K562 (cell line): Measurements from ENCODE around the gene SMNDC1. TPM values are rescaled to one million over a fixed set of nuclear protein-coding genes. Genes with fewer than 3 reads are reported as not detected.

ENCODE experiments used
- ATAC-seq: fragments of 200-7000 bp; cut with Tn5 transposase; 3 replicates; pipeline ENCODE4 v1.9.1; 2020; ENCODE audit warnings: moderate library complexity
- BruUV-seq: library from RNA; stranded (reverse); fragments of 400-500 nt; replicated peaks from 2 replicates; lab custom pipeline; 2021; lab: Mats Ljungman, UMichigan
- CTCF ChIA-PET: fragments of 300-600 bp; formaldehyde crosslinking; extraction: SDS; loops from one replicate; lab custom pipeline; 2021; ENCODE audit warnings: low intra/inter-chr PET ratio; lab: Yijun Ruan, JAX
- POLR2A ChIA-PET: fragments of 300-600, 350-650 bp; sonication (Branson Sonifier 250); formaldehyde crosslinking; extraction: SDS; loops from one replicate; lab custom pipeline; 2021; ENCODE audit warnings: antibody characterized with exemption, inconsistent platforms; lab: Yijun Ruan, JAX
- DNase-seq, 4 experiments: peaks; one replicate each; pipeline versions ENCODE4 v3.0.0 to v3.0.0-alpha.2; 2011 to 2018; ENCODE audit warnings: low spot score in 3 of 4, mixed read lengths in 3 of 4; ENCODE audit errors: extremely low read depth in 1 of 4
- FAIRE-seq: peaks from 2 replicates; lab custom pipeline; 2011; peaks lifted over from hg19 to GRCh38; lab: Jason Lieb, UNC
- H2AFZ ChIP-seq: 2 replicates; pipeline ENCODE4 v1.6.0; 2011; ENCODE audit warnings: low read depth, low read length, control low read depth, inconsistent platforms
- H3K27ac ChIP-seq: fragments of 200-600 bp; 3 replicates; pipeline ENCODE4 v1.8.0; 2011; ENCODE audit warnings: low read depth, mild to moderate bottlenecking, control low read depth, inconsistent platforms, low read length, moderate library complexity, mixed read lengths; ENCODE audit errors: extremely low read depth
- H3K27me3 ChIP-seq, 2 experiments: fragments of 300-600 bp in 1 of 2; 2 replicates in 1 of 2; 3 replicates in 1 of 2; pipeline versions ENCODE4 v1.6.0 to v1.8.0; 2011; ENCODE audit warnings: inconsistent platforms in 2 of 2, low read length in 2 of 2, mild to moderate bottlenecking in 1 of 2, mixed read lengths in 1 of 2, moderate library complexity in 1 of 2; ENCODE audit not compliant: control insufficient read depth in 2 of 2, insufficient read depth in 2 of 2
- H3K36me3 ChIP-seq: fragments of 300-600 bp; 3 replicates; pipeline ENCODE4 v1.8.0; 2011; ENCODE audit warnings: mild to moderate bottlenecking, low read length, inconsistent platforms; ENCODE audit not compliant: control insufficient read depth, insufficient read depth
- H3K4me1 ChIP-seq, 2 experiments: fragments of 200-600 bp in 1 of 2; replicated peaks in 1 of 2; 2 replicates in 1 of 2; 3 replicates in 1 of 2; pipeline versions ENCODE4 v1.5.1 to v1.8.0; 2011; ENCODE audit warnings: inconsistent platforms in 2 of 2, low read length in 2 of 2, mild to moderate bottlenecking in 1 of 2, mixed read lengths in 1 of 2, moderate library complexity in 1 of 2; ENCODE audit not compliant: control insufficient read depth in 2 of 2, insufficient read depth in 2 of 2
- H3K4me2 ChIP-seq: 2 replicates; pipeline ENCODE4 v1.6.1; 2011; ENCODE audit warnings: low read length, control low read depth, inconsistent platforms, mixed read lengths; ENCODE audit not compliant: insufficient read depth
- H3K4me3 ChIP-seq: fragments of 200-600 bp; sonication (generic), shearing (Covaris generic); 2 replicates; pipeline ENCODE4 v1.5.1; 2016; ENCODE audit warnings: control low read depth, inconsistent platforms
- H3K79me2 ChIP-seq: fragments of 200-600 bp; 3 replicates; pipeline ENCODE4 v1.8.0; 2011; ENCODE audit warnings: low read length, inconsistent platforms; ENCODE audit not compliant: control insufficient read depth, insufficient read depth
- H3K9ac ChIP-seq, 2 experiments: 2 replicates each; pipeline versions ENCODE4 v1.6.0 to v1.6.1; 2011; ENCODE audit warnings: low read depth in 2 of 2, low read length in 2 of 2, control low read depth in 1 of 2, inconsistent platforms in 1 of 2, mild to moderate bottlenecking in 1 of 2, mixed read lengths in 1 of 2; ENCODE audit not compliant: insufficient read depth in 1 of 2
- H3K9me1 ChIP-seq: one replicate; pipeline ENCODE4 v1.6.0; 2011; ENCODE audit warnings: inconsistent platforms, mild to moderate bottlenecking, low read length, moderate library complexity; ENCODE audit not compliant: control insufficient read depth, insufficient read depth
- H3K9me3 ChIP-seq: replicated peaks from 2 replicates; pipeline ENCODE4 v1.5.1; 2011; ENCODE audit warnings: low read depth, low read length, inconsistent platforms; ENCODE audit not compliant: control insufficient read depth, insufficient read depth
- H4K20me1 ChIP-seq: replicated peaks from 2 replicates; pipeline ENCODE4 v1.6.1; 2011; ENCODE audit warnings: low read length, inconsistent platforms, mixed read lengths; ENCODE audit not compliant: control insufficient read depth, insufficient read depth
- ARNT ChIP-seq, 2 experiments: fragments of 450-650 bp; IDR thresholded peaks; 2 replicates each; pipeline ENCODE4 v1.6.1; 2016; ENCODE audit warnings: mild to moderate bottlenecking in 1 of 2
- CREB1 ChIP-seq, 2 experiments: sonication (generic) in 1 of 2; formaldehyde crosslinking in 1 of 2; IDR thresholded peaks; 2 replicates each; pipeline versions ENCODE4 v1.6.1 to v1.8.0; 2012 to 2022; ENCODE audit warnings: inconsistent platforms in 1 of 2, mild to moderate bottlenecking in 1 of 2, missing genetic modification reagents in 1 of 2, moderate library complexity in 1 of 2
- FOXK2 ChIP-seq, 2 experiments: fragments of 450-650 bp; IDR thresholded peaks in 1 of 2; conservative IDR thresholded peaks in 1 of 2; 2 replicates each; pipeline ENCODE4 v1.6.1; 2016; ENCODE audit warnings: low read depth in 2 of 2, mild to moderate bottlenecking in 1 of 2
- TEAD1 ChIP-seq, 2 experiments: fragments of 450-650 bp in 1 of 2; sonication (generic) in 1 of 2; formaldehyde crosslinking; IDR thresholded peaks; 2 replicates each; pipeline versions ENCODE4 v1.4.0 to v1.8.0; 2020 to 2022; ENCODE audit warnings: mild to moderate bottlenecking in 2 of 2, missing genetic modification reagents in 1 of 2
- WGBS: fragments of 100-300 bp; shearing (Covaris generic); methylation state at CpG from one replicate; pipeline ENCODE4 v1.1.6; 2016; ENCODE audit warnings: low coverage, mixed read lengths; ENCODE audit not compliant: insufficient coverage; ENCODE audit errors: missing lambda C conversion rate; 5-methylcytosine and 5-hydroxymethylcytosine counted together
- in situ Hi-C: fragments of 300-500 bp; cut with MboI; formaldehyde crosslinking; loops from 4 replicates; pipeline ENCODE4 v1.15.0; 2018; ENCODE audit warnings: inconsistent platforms, mixed read lengths
- intact Hi-C: fragments of 100-400 bp; cut with micrococcal nuclease; formaldehyde crosslinking; loops from 2 replicates; pipeline ENCODE4 v1.14.2; 2022
- polyA plus RNA-seq, 8 experiments: library from polyadenylated mRNA; depleted of rRNA in 4 of 8; stranded (reverse) in 5 of 8; unstranded in 3 of 8; fragments of >200 nt; fragmentation: Nextera tagmentation in 2 of 8; fragmentation: Illumina TruSeq in 1 of 8; extraction: Ambion mirVana in 2 of 8; extraction: Trizol in 1 of 8; gene quantifications; 2 replicates each; pipeline versions ENCODE4 v1.2.1 to v1.2.3, GENCODE V29; 2011 to 2014; ENCODE audit warnings: inconsistent platforms in 1 of 8, missing spikeins in 1 of 8
- total RNA-seq, 7 experiments: library from RNA; depleted of rRNA in 6 of 7; stranded (reverse); fragments of >200 nt in 6 of 7; fragmentation: Illumina TruSeq in 2 of 7; extraction: Trizol in 2 of 7; gene quantifications; 2 replicates each; pipeline versions ENCODE4 v1.2.1 to v1.2.3, GENCODE V29; 2011 to 2021; ENCODE audit warnings: low replicate concordance in 1 of 7
- TF ChIP-seq, protein P1 (sequence below): fragments of 250-450 bp; sonication (Bioruptor Pico); IDR thresholded peaks from 2 replicates; pipeline ENCODE4 v1.5.0; 2022; ENCODE audit warnings: mild to moderate bottlenecking
- TF ChIP-seq, protein P2 (sequence below), 2 experiments: fragments of 450-650 bp; IDR thresholded peaks; 2 replicates each; pipeline ENCODE4 v1.6.1; 2018; ENCODE audit warnings: mild to moderate bottlenecking in 2 of 2, low read depth in 1 of 2; ENCODE audit not compliant: partially characterized antibody in 2 of 2
- TF ChIP-seq, protein P3 (sequence below), 2 experiments: fragments of 450-650 bp; formaldehyde crosslinking in 1 of 2; IDR thresholded peaks; 2 replicates each; pipeline versions ENCODE4 v1.4.0 to v1.6.1; 2014 to 2020; ENCODE audit warnings: mild to moderate bottlenecking in 2 of 2, borderline replicate concordance in 1 of 2, low read depth in 1 of 2

Gene SMNDC1
- total and polyA plus RNA-seq, 9 of the 15 experiments (the other 6 are each of a cell fraction or from before 2014, with no cell fraction given), result 6.8 to 35.8 (median 12.3) TPM

DNA sequence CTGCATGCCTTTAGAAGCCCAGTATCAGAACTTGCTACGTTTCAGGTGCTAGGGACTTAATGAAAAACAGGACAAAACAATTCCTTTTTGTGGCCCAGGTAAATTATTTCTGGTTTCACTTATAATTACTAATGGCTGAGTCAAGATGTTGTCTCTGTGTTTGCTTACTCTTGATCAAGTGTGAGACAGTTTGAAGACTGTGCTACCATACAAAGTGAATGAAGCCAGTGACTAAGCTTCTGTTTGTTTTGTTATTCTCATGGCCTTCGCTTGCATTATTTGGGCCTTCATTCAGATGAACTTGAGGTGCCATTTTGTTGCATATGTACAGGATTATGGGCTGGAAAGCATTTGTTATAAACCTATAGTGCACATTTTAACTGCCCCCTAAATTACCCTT lies 17.9 kb downstream of the SMNDC1 start:
- no peaks in the 10 kb centered on the region for H3K79me2 ChIP-seq
- no peak overlapping the region for H3K4me2 ChIP-seq
- no peaks in the 10 kb centered on the region for H3K9me1 ChIP-seq
- DNase-seq, result no peak
- no peak for ATAC-seq
- peaks cover 70% of the 10 kb centered on the region for H3K36me3 ChIP-seq
- no peak overlapping the region for H3K4me3 ChIP-seq
- H2AFZ ChIP-seq, result no peak overlapping the region
- H3K9me3 ChIP-seq, result no peaks in the 10 kb centered on the region
- no peak overlapping the region for H3K27ac ChIP-seq
- in situ Hi-C loops (no loop called here), intact Hi-C loops (no loop called here)
- no peak for FAIRE-seq
- H4K20me1 ChIP-seq, result no peaks in the 10 kb centered on the region
- no peak overlapping the region for H3K9ac ChIP-seq
- 94% methylated on average over 2 of the region's 2 CpGs for WGBS
- H3K4me1 ChIP-seq, result no peaks in the 10 kb centered on the region
- no peaks in the 10 kb centered on the region for H3K27me3 ChIP-seq
- ChIA-PET CTCF (no interaction called here), POLR2A (no interaction called here)
- no TSS peak for BruUV-seq
- TF ChIP-seq, protein P1, sequence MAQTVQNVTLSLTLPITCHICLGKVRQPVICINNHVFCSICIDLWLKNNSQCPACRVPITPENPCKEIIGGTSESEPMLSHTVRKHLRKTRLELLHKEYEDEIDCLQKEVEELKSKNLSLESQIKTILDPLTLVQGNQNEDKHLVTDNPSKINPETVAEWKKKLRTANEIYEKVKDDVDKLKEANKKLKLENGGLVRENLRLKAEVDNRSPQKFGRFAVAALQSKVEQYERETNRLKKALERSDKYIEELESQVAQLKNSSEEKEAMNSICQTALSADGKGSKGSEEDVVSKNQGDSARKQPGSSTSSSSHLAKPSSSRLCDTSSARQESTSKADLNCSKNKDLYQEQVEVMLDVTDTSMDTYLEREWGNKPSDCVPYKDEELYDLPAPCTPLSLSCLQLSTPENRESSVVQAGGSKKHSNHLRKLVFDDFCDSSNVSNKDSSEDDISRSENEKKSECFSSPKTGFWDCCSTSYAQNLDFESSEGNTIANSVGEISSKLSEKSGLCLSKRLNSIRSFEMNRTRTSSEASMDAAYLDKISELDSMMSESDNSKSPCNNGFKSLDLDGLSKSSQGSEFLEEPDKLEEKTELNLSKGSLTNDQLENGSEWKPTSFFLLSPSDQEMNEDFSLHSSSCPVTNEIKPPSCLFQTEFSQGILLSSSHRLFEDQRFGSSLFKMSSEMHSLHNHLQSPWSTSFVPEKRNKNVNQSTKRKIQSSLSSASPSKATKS, result no peak
- TF ChIP-seq TEAD1 (CRISPR knock-in tag; IDR thresholded peaks at IDR 0.05) (no peak), ARNT (IDR thresholded peaks at IDR 0.05) (no peak), FOXK2 (conservative IDR thresholded peaks at IDR 0.05 in 1 of 2, IDR thresholded peaks at IDR 0.05 in 1 of 2; ENCODE audit: low read depth in 2 of 2) (no peak), CREB1 (IDR thresholded peaks at IDR 0.05) (no peak), CREB1 (CRISPR knock-in tag; IDR thresholded peaks at IDR 0.05) (no peak)
- TF ChIP-seq, protein P2, sequence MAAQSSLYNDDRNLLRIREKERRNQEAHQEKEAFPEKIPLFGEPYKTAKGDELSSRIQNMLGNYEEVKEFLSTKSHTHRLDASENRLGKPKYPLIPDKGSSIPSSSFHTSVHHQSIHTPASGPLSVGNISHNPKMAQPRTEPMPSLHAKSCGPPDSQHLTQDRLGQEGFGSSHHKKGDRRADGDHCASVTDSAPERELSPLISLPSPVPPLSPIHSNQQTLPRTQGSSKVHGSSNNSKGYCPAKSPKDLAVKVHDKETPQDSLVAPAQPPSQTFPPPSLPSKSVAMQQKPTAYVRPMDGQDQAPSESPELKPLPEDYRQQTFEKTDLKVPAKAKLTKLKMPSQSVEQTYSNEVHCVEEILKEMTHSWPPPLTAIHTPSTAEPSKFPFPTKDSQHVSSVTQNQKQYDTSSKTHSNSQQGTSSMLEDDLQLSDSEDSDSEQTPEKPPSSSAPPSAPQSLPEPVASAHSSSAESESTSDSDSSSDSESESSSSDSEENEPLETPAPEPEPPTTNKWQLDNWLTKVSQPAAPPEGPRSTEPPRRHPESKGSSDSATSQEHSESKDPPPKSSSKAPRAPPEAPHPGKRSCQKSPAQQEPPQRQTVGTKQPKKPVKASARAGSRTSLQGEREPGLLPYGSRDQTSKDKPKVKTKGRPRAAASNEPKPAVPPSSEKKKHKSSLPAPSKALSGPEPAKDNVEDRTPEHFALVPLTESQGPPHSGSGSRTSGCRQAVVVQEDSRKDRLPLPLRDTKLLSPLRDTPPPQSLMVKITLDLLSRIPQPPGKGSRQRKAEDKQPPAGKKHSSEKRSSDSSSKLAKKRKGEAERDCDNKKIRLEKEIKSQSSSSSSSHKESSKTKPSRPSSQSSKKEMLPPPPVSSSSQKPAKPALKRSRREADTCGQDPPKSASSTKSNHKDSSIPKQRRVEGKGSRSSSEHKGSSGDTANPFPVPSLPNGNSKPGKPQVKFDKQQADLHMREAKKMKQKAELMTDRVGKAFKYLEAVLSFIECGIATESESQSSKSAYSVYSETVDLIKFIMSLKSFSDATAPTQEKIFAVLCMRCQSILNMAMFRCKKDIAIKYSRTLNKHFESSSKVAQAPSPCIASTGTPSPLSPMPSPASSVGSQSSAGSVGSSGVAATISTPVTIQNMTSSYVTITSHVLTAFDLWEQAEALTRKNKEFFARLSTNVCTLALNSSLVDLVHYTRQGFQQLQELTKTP (IDR thresholded peaks at IDR 0.05; ENCODE audit: low read depth in 1 of 2, partially characterized antibody in 2 of 2), result no peak
- TF ChIP-seq, protein P3, sequence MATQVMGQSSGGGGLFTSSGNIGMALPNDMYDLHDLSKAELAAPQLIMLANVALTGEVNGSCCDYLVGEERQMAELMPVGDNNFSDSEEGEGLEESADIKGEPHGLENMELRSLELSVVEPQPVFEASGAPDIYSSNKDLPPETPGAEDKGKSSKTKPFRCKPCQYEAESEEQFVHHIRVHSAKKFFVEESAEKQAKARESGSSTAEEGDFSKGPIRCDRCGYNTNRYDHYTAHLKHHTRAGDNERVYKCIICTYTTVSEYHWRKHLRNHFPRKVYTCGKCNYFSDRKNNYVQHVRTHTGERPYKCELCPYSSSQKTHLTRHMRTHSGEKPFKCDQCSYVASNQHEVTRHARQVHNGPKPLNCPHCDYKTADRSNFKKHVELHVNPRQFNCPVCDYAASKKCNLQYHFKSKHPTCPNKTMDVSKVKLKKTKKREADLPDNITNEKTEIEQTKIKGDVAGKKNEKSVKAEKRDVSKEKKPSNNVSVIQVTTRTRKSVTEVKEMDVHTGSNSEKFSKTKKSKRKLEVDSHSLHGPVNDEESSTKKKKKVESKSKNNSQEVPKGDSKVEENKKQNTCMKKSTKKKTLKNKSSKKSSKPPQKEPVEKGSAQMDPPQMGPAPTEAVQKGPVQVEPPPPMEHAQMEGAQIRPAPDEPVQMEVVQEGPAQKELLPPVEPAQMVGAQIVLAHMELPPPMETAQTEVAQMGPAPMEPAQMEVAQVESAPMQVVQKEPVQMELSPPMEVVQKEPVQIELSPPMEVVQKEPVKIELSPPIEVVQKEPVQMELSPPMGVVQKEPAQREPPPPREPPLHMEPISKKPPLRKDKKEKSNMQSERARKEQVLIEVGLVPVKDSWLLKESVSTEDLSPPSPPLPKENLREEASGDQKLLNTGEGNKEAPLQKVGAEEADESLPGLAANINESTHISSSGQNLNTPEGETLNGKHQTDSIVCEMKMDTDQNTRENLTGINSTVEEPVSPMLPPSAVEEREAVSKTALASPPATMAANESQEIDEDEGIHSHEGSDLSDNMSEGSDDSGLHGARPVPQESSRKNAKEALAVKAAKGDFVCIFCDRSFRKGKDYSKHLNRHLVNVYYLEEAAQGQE (IDR thresholded peaks at IDR 0.05; ENCODE audit: borderline replicate concordance), result no peak
- TF ChIP-seq, protein P3 (CRISPR knock-in tag; IDR thresholded peaks at IDR 0.05; ENCODE audit: low read depth), result no peak
